Psoas muscle (tissue), 8 donors: ENCODE data around the gene CDIP1. TPM values are rescaled to one million over a fixed set of nuclear protein-coding genes. Genes with fewer than 3 reads are reported as not detected.
A peak's percentile ranks its signal among the peaks of the same experiment; 100 is the strongest.

Experiments used
- ATAC-seq, 4 donors: fragments of 200-7000 bp; cut with Tn5 transposase; one replicate each; pipeline ENCODE4 v1.9.1; 2020; ENCODE audit warnings: moderate library complexity in 3 of 4, mild to moderate bottlenecking in 2 of 4
- DNase-seq, 2 donors: peaks; one replicate each; pipeline ENCODE4 v3.0.0-alpha.2; 2020
- H3K27ac ChIP-seq: fragments of 200-600 bp; one replicate; pipeline ENCODE4 v1.8.0; 2022
- H3K27me3 ChIP-seq, 3 donors: fragments of 200-600 bp in 1 of 3; one replicate each; pipeline versions ENCODE4 v1.6.1 to v1.8.0; 2013 to 2022; ENCODE audit warnings: low read length in 2 of 3, mild to moderate bottlenecking in 2 of 3, moderate library complexity in 1 of 3; ENCODE audit not compliant: insufficient read depth in 3 of 3
- H3K36me3 ChIP-seq, 2 donors: fragments of 200-600 bp in 1 of 2; one replicate each; pipeline versions ENCODE4 v1.6.1 to v1.8.0; 2013 to 2022; ENCODE audit warnings: low read depth in 1 of 2, mild to moderate bottlenecking in 1 of 2, moderate library complexity in 1 of 2; ENCODE audit not compliant: insufficient read depth in 1 of 2
- H3K4me1 ChIP-seq: fragments of 200-600 bp; one replicate; pipeline ENCODE4 v1.8.0; 2022
- H3K4me3 ChIP-seq: fragments of 200-600 bp; one replicate; pipeline ENCODE4 v1.8.0; 2022; ENCODE audit warnings: mild to moderate bottlenecking
- H3K9me3 ChIP-seq: fragments of 200-600 bp; one replicate; pipeline ENCODE4 v1.8.0; 2022
- WGBS, 3 donors: extraction: QIAGEN DNeasy Blood & Tissue Kit; methylation state at CpG; one replicate each; pipeline versions ENCODE4 v1.1.6 to v1.1.7; 2013; 5-methylcytosine and 5-hydroxymethylcytosine counted together
- intact Hi-C, 2 donors: fragments of 100-400 bp; cut with DNase I; formaldehyde crosslinking; loops; one replicate each; pipeline versions ENCODE4 v1.11.0 to v1.14.2; 2022
- polyA plus RNA-seq, 3 donors: library from polyadenylated mRNA; stranded (reverse); fragments of 200-250 nt; gene quantifications; one replicate each; pipeline ENCODE4 v1.2.3, GENCODE V29; 2013
- total RNA-seq, 4 donors: library from RNA; stranded (reverse); fragmentation: NEBNext Ultra II Directional in 2 of 4; extraction: Animal tissue kit (Norgen Biotek cat#: 25700) in 2 of 4; gene quantifications; one replicate each; pipeline versions ENCODE4 v1.2.1 to v1.2.4, GENCODE V29; 2021 to 2023
- TF ChIP-seq, protein P1 (sequence below): fragments of 200-600 bp; IDR thresholded peaks from one replicate; pipeline ENCODE4 v1.8.0; 2022; ENCODE audit warnings: antibody characterized with exemption
- donor health status: healthy with polysubstance abuse.
- donor health status: DM: no; HTN: no; CAD: no; lungs with moderate emphysema.
- donor health status: Bipolar disorder and iron deficiency.
- donor health status: healthy.
- donor health status: DM: yes; HTN: yes; CAD: no.
- donor health status: DM: no; HTN: no; CAD: no.
- donor health status: DM: no; HTN: no; CAD: no.
- donor health status: DM: yes; HTN: yes; CAD: no.

CDIP1 gene
- total and polyA plus RNA-seq, 7 donors = 18.7 to 51.8 (median 31.3) TPM

DNA sequence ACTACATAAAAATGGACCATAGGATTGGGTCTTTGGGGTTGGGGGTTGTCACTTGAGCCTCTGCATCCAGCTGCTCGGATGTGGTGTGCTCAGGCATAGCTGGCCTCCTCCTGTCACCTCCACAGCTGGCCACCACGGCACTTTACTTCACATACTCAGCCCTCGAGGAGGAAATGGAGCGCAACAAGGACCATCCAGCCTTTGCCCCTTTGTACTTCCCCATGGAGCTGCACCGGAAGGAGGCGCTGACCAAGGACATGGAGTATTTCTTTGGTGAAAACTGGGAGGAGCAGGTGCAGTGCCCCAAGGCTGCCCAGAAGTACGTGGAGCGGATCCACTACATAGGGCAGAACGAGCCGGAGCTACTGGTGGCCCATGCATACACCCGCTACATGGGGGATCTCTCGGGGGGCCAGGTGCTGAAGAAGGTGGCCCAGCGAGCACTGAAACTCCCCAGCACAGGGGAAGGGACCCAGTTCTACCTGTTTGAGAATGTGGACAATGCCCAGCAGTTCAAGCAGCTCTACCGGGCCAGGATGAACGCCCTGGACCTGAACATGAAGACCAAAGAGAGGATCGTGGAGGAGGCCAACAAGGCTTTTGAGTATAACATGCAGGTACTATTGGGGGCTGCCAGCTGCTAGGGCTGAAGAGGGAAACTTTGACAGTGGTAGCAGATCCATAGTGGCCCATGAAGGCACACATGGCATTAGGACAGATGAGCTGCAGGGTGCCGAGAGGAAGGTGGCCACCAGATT lies 30.8 kb downstream of the CDIP1 start:
- Histone ChIP-seq H3K4me1 (no peaks in the 10 kb centered on the region), H3K36me3 (peaks cover 3 to 74% of the 10 kb centered on the region in 2 donors), H3K9me3 (no peaks in the 10 kb centered on the region), H3K27me3 (no peaks in the 10 kb centered on the region), H3K27ac (no peak overlapping the region), H3K4me3 (no peak overlapping the region)
- intact Hi-C loops = loop anchor here (2.0 to 10.0 kb wide), 2 partner anchors 41 to 447 kb away; partner anchors contain the start of gene SEC14L5 (in 1 of the 2)
- ATAC-seq (no peak), DNase-seq (no peak)
- TF ChIP-seq, protein P1, sequence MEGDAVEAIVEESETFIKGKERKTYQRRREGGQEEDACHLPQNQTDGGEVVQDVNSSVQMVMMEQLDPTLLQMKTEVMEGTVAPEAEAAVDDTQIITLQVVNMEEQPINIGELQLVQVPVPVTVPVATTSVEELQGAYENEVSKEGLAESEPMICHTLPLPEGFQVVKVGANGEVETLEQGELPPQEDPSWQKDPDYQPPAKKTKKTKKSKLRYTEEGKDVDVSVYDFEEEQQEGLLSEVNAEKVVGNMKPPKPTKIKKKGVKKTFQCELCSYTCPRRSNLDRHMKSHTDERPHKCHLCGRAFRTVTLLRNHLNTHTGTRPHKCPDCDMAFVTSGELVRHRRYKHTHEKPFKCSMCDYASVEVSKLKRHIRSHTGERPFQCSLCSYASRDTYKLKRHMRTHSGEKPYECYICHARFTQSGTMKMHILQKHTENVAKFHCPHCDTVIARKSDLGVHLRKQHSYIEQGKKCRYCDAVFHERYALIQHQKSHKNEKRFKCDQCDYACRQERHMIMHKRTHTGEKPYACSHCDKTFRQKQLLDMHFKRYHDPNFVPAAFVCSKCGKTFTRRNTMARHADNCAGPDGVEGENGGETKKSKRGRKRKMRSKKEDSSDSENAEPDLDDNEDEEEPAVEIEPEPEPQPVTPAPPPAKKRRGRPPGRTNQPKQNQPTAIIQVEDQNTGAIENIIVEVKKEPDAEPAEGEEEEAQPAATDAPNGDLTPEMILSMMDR = no peak
- WGBS, 3 donors = 88 to 92% (median 90%) methylated on average over 17 of the region's 17 CpGs

GRCh38 chr16:4506450-4506849 lies 32.1 kb downstream of the CDIP1 start:
- TF ChIP-seq, protein P1 = peak; percentile 85
- ATAC-seq = peak; percentile 84 to 94 (median 91)
- no peak for DNase-seq
- Histone ChIP-seq H3K4me3 (no peak overlapping the region), H3K27me3 (no peaks in the 10 kb centered on the region), H3K36me3 (peaks cover 0 to 61% of the 10 kb centered on the region in 2 donors), H3K9me3 (no peaks in the 10 kb centered on the region), H3K4me1 (no peaks in the 10 kb centered on the region), H3K27ac (peak overlapping the region; percentile 14)
- intact Hi-C loops = loop anchor here (1.0 to 10.0 kb wide), 3 partner anchors 42 to 448 kb away; partner anchors contain the start of gene SEC14L5 (in 1 of the 2)
- WGBS, 3 donors = 1 to 3% (median 2%) methylated on average over 3 of the region's 3 CpGs

GRCh38 chr16:4505356-4506147 lies 33.0 kb downstream of the CDIP1 start:
- no peak for ATAC-seq
- no peak overlapping the region for H3K4me3 ChIP-seq

DNA sequence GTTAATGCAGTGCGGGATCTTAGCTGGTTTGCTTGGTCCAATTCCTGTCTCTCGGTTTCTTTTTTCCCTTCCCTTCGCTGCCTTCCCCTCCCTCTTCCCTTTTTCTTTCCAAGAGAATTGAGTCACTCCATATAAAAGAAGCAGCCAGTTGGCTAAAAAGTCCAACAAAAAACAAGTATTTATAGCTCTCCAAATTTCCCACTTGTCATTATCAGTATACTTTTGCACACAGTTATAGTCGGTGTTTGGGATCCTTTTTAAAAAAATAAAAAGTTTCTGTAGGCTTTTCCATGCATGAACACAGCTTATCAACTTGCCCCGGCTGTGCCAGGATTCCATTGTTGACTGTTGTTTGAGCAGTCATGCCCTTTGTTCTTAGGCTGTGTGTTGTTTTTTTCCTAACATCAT lies 37.5 kb downstream of the CDIP1 start:
- Histone ChIP-seq H3K4me3 (no peak overlapping the region), H3K9me3 (no peaks in the 10 kb centered on the region), H3K27me3 (no peaks in the 10 kb centered on the region), H3K27ac (peak overlapping the region; percentile 70), H3K4me1 (peaks cover 17% of the 10 kb centered on the region), H3K36me3 (peaks cover 0 to 19% of the 10 kb centered on the region in 2 donors)
- WGBS, 3 donors = 31 to 49% (median 33%) methylated on average over 5 of the region's 5 CpGs
- DNase-seq (no peak), ATAC-seq (peak in 1 of 4 donors; percentile 31)
- intact Hi-C loops = loop anchor here in 1 of 2 donors (10.0 kb wide), 1 partner anchor 454 kb away; the partner anchor contains the start of gene SEC14L5
- TF ChIP-seq, protein P1 = no peak

More at GRCh38 chr16:4505356-4506147, 33.0 kb downstream of the CDIP1 start:
- no peaks in the 10 kb centered on the region for H3K9me3 ChIP-seq
- no peak for DNase-seq
- H3K27ac ChIP-seq = no peak overlapping the region
- TF ChIP-seq, protein P1 = no peak
- peaks cover 0 to 52% of the 10 kb centered on the region in 2 donors for H3K36me3 ChIP-seq
- H3K4me1 ChIP-seq = peaks cover 7% of the 10 kb centered on the region
- intact Hi-C loops = loop anchor here (1.0 to 10.0 kb wide), 3 partner anchors 43 to 449 kb away; partner anchors contain the start of gene SEC14L5 (in 1 of the 2)
- WGBS, 3 donors = 85 to 91% (median 90%) methylated on average over 13 of the region's 13 CpGs
- no peaks in the 10 kb centered on the region for H3K27me3 ChIP-seq
